GM23338 (cell line): Measurements from ENCODE around the gene DEFB124. TPM values are rescaled to one million over a fixed set of nuclear protein-coding genes. Genes with fewer than 3 reads are reported as not detected.

Experiments used
- ATAC-seq: fragments of 200-7000 bp; cut with Tn5 transposase; 3 replicates; pipeline ENCODE4 v1.9.1; 2020
- DNase-seq: peaks from one replicate; pipeline ENCODE4 v3.0.0-alpha.2; 2015; ENCODE audit warnings: low spot score
- H2AFZ ChIP-seq: fragments of 200-600 bp; sonication (generic); 2 replicates; pipeline ENCODE4 v1.8.0; 2016; ENCODE audit warnings: antibody characterized with exemption, mild to moderate bottlenecking, moderate library complexity
- H3F3A ChIP-seq: fragments of 200-600 bp; sonication (generic); replicated peaks from 2 replicates; pipeline ENCODE4 v1.8.0; 2017; ENCODE audit warnings: antibody characterized with exemption, mixed run types, low read depth
- H3K27ac ChIP-seq: fragments of 200-600 bp; sonication (generic); 2 replicates; pipeline ENCODE4 v1.6.1; 2016; ENCODE audit warnings: low read depth
- H3K27me3 ChIP-seq: fragments of 200-600 bp; sonication (generic); 2 replicates; pipeline ENCODE4 v1.8.0; 2016; ENCODE audit warnings: mild to moderate bottlenecking, mixed run types, moderate library complexity; ENCODE audit not compliant: insufficient read depth
- H3K36me3 ChIP-seq: fragments of 200-600 bp; sonication (generic); 2 replicates; pipeline ENCODE4 v1.8.0; 2016; ENCODE audit warnings: mild to moderate bottlenecking; ENCODE audit not compliant: insufficient read depth
- H3K4me1 ChIP-seq: fragments of 200-600 bp; sonication (generic); 2 replicates; pipeline ENCODE4 v1.8.0; 2016; ENCODE audit warnings: mild to moderate bottlenecking, moderate library complexity; ENCODE audit not compliant: insufficient read depth
- H3K4me2 ChIP-seq: fragments of 200-600 bp; sonication (generic); 2 replicates; pipeline ENCODE4 v1.7.1; 2017; ENCODE audit warnings: mixed run types
- H3K4me3 ChIP-seq: fragments of 200-600 bp; sonication (generic); 2 replicates; pipeline ENCODE4 v1.6.1; 2016; ENCODE audit warnings: mixed run types
- H3K79me2 ChIP-seq: fragments of 200-600 bp; sonication (generic); replicated peaks from 2 replicates; pipeline ENCODE4 v1.8.0; 2017; ENCODE audit warnings: mild to moderate bottlenecking; ENCODE audit not compliant: insufficient read depth
- H3K9me2 ChIP-seq: fragments of 200-600 bp; sonication (generic); 2 replicates; pipeline ENCODE4 v1.8.0; 2017; ENCODE audit not compliant: insufficient read depth
- H4K20me1 ChIP-seq: fragments of 200-600 bp; sonication (generic); replicated peaks from 2 replicates; pipeline ENCODE4 v1.8.0; 2017; ENCODE audit warnings: mild to moderate bottlenecking; ENCODE audit not compliant: insufficient read depth
- H3K27ac Mint-ChIP-seq: 2 replicates; pipeline ENCODE4 v1.8.0; 2020; ENCODE audit warnings: inconsistent platforms, mild to moderate bottlenecking, moderate library complexity, mixed read lengths
- H3K27me3 Mint-ChIP-seq: 3 replicates; pipeline ENCODE4 v1.8.0; 2022; ENCODE audit warnings: low read depth, mild to moderate bottlenecking, moderate library complexity, mixed read lengths, inconsistent platforms; ENCODE audit not compliant: insufficient read depth, poor library complexity
- H3K36me3 Mint-ChIP-seq: 3 replicates; pipeline ENCODE4 v1.8.0; 2021; ENCODE audit warnings: low read depth, mild to moderate bottlenecking, inconsistent platforms, moderate library complexity, mixed read lengths
- H3K4me1 Mint-ChIP-seq: 3 replicates; pipeline ENCODE4 v1.8.0; 2020; ENCODE audit warnings: mild to moderate bottlenecking, inconsistent platforms, mixed read lengths
- H3K4me3 Mint-ChIP-seq: 3 replicates; pipeline ENCODE4 v1.8.0; 2021; ENCODE audit warnings: moderate library complexity, mild to moderate bottlenecking, inconsistent platforms, mixed read lengths
- H3K9me3 Mint-ChIP-seq: 3 replicates; pipeline ENCODE4 v1.8.0; 2020; ENCODE audit warnings: moderate library complexity, mild to moderate bottlenecking, inconsistent platforms, mixed read lengths
- CREB1 ChIP-seq: fragments of 250-450 bp; sonication (Bioruptor Pico); IDR thresholded peaks from 2 replicates; pipeline ENCODE4 v1.5.0; 2020; ENCODE audit warnings: low read depth, mild to moderate bottlenecking, moderate library complexity
- CTCF ChIP-seq, 2 experiments: fragments of 200-600 bp in 1 of 2; sonication (generic) in 1 of 2; conservative IDR thresholded peaks; 2 replicates each; pipeline versions ENCODE4 v1.5.1 to v1.6.1; 2016 to 2017; ENCODE audit warnings: antibody characterized with exemption in 2 of 2, low read depth in 2 of 2, mild to moderate bottlenecking in 2 of 2, moderate library complexity in 1 of 2
- ETS1 ChIP-seq: IDR thresholded peaks from 2 replicates; pipeline ENCODE4 v1.6.1; 2016; ENCODE audit warnings: antibody characterized with exemption
- EZH2 ChIP-seq: fragments of 200-600 bp; sonication (generic); IDR thresholded peaks from one replicate; pipeline ENCODE4 v1.8.0; 2017; ENCODE audit warnings: antibody characterized with exemption, mild to moderate bottlenecking, low read depth; ENCODE audit not compliant: unreplicated experiment
- EZH2phosphoT487 ChIP-seq: fragments of 200-600 bp; sonication (generic); IDR thresholded peaks from one replicate; pipeline ENCODE4 v1.8.1; 2018; ENCODE audit warnings: antibody characterized with exemption; ENCODE audit not compliant: unreplicated experiment
- JUNB ChIP-seq: IDR thresholded peaks from one replicate; pipeline ENCODE4 v1.6.1; 2016; ENCODE audit warnings: antibody characterized with exemption; ENCODE audit not compliant: unreplicated experiment
- NANOG ChIP-seq: IDR thresholded peaks from 2 replicates; pipeline ENCODE4 v1.6.1; 2016; ENCODE audit warnings: antibody characterized with exemption, borderline replicate concordance
- POLR2AphosphoS5 ChIP-seq: IDR thresholded peaks from 2 replicates; pipeline ENCODE4 v1.6.1; 2016; ENCODE audit warnings: antibody characterized with exemption, low read depth
- REST ChIP-seq: IDR thresholded peaks from one replicate; pipeline ENCODE4 v1.6.1; 2018; ENCODE audit warnings: antibody characterized with exemption; ENCODE audit not compliant: unreplicated experiment
- STAT1 ChIP-seq: IDR thresholded peaks from one replicate; pipeline ENCODE4 v1.6.1; 2016; ENCODE audit warnings: antibody characterized with exemption; ENCODE audit not compliant: unreplicated experiment
- ZNF114 ChIP-seq: fragments of 250-450 bp; sonication (Bioruptor Pico); IDR thresholded peaks from 2 replicates; pipeline ENCODE4 v1.5.0; 2020; ENCODE audit warnings: mild to moderate bottlenecking, moderate library complexity
- ZNF331 ChIP-seq: fragments of 250-450 bp; sonication (Bioruptor Pico); IDR thresholded peaks from 2 replicates; pipeline ENCODE4 v1.5.0; 2020; ENCODE audit warnings: low read depth, mild to moderate bottlenecking, moderate library complexity
- ZNF462 ChIP-seq: fragments of 250-450 bp; sonication (Bioruptor Pico); IDR thresholded peaks from 2 replicates; pipeline ENCODE4 v1.5.0; 2020; ENCODE audit warnings: mild to moderate bottlenecking, moderate library complexity
- polyA plus RNA-seq: library from polyadenylated mRNA; unstranded; fragments of >200 nt; fragmentation: Nextera tagmentation; extraction: Ambion mirVana; gene quantifications from 2 replicates; pipeline ENCODE4 v1.2.1, GENCODE V29; 2016
- total RNA-seq: library from RNA; depleted of rRNA; stranded (reverse); fragments of >200 nt; shearing (Covaris generic); gene quantifications from 2 replicates; pipeline ENCODE4 v1.2.3, GENCODE V29; 2014

DEFB124 gene
- total and polyA plus RNA-seq, 2 experiments from 2014 or later, result 0.52 TPM; not detected in 1

- H3K36me3 Mint-ChIP-seq, result peaks cover 19% of the 10 kb centered on the region
- no peaks in the 10 kb centered on the region for H4K20me1 ChIP-seq
- H3K4me1 Mint-ChIP-seq, result no peaks in the 10 kb centered on the region
- H3K79me2 ChIP-seq, result no peaks in the 10 kb centered on the region
- ATAC-seq (no peak), DNase-seq (peak; percentile 21)
- H3K9me3 Mint-ChIP-seq, result peaks cover 76% of the 10 kb centered on the region
- TF ChIP-seq JUNB, result no peak
- TF ChIP-seq REST, result no peak
- TF ChIP-seq ZNF462 (CRISPR knock-in tag), result no peak
- TF ChIP-seq POLR2AphosphoS5, result no peak
- no peak for TF ChIP-seq ZNF114 (CRISPR knock-in tag)
- TF ChIP-seq CTCF (conservative IDR thresholded peaks at IDR 0.05; ENCODE audit: low read depth in 2 of 2), result no peak
- no peak for TF ChIP-seq ETS1
- no peak for TF ChIP-seq NANOG
- TF ChIP-seq EZH2phosphoT487, result no peak
- TF ChIP-seq STAT1, result no peak
- TF ChIP-seq EZH2, result no peak
- no peak for TF ChIP-seq CREB1 (CRISPR knock-in tag)
- no peak for TF ChIP-seq ZNF331 (CRISPR knock-in tag)
- no peaks in the 10 kb centered on the region for H3F3A ChIP-seq
- no peak overlapping the region for H2AFZ ChIP-seq
- H3K4me3 Mint-ChIP-seq, result no peak overlapping the region
- H3K27me3 Mint-ChIP-seq, result peaks cover 5% of the 10 kb centered on the region
- no peak overlapping the region for H3K27ac Mint-ChIP-seq
- H3K4me2 ChIP-seq, result no peak overlapping the region
- no peaks in the 10 kb centered on the region for H3K36me3 ChIP-seq
- H3K27me3 ChIP-seq, result no peaks in the 10 kb centered on the region
- no peaks in the 10 kb centered on the region for H3K9me2 ChIP-seq
- H3K4me3 ChIP-seq, result no peak overlapping the region
- no peaks in the 10 kb centered on the region for H3K4me1 ChIP-seq
- H3K27ac ChIP-seq, result no peak overlapping the region
These were observed 44.3 kb downstream of the DEFB124 start for GRCh38 chr20:31430568-31431115.
